ENCODE results near the gene ODF4. TPM values are rescaled to one million over a fixed set of nuclear protein-coding genes. Genes with fewer than 3 reads are reported as not detected.

Gene ODF4
- total and polyA plus RNA-seq, 2 of the 4 experiments (the other 2 are of a cell fraction): not detected

GRCh38 chr17:8369944-8370343, 30.3 kb downstream of the ODF4 start:
- peaks cover 16% of the 10 kb centered on the region for H3K4me1 ChIP-seq (ENCODE audit: control insufficient read depth, insufficient read depth, low read length)
- H3K9me1 ChIP-seq (ENCODE audit: insufficient read depth, low read length): peaks cover 15% of the 10 kb centered on the region
- CTCF ChIA-PET: no interaction called here
- H3K23ac ChIP-seq (ENCODE audit: low read depth, low read length): no peak overlapping the region
- no peak overlapping the region for H3K27ac ChIP-seq (ENCODE audit: insufficient read depth, low read length)
- BruUV-seq (replicated peaks): no TSS peak
- no peaks in the 10 kb centered on the region for H3K27me3 ChIP-seq (ENCODE audit: control insufficient read depth, insufficient read depth, low read length)
- DNase-seq (no peak), ATAC-seq (ENCODE audit: low read depth) (no peak)
- in situ Hi-C loops (cut with MboI; ENCODE audit: low sequenced_read_pairs) (no loop called here), dilution Hi-C loops (cut with HindIII; ENCODE audit: low sequenced_read_pairs, unreplicated experiment) (no loop called here), intact Hi-C loops (cut with micrococcal nuclease) (no loop called here)
- no peak overlapping the region for H2BK15ac ChIP-seq (ENCODE audit: low read depth, low read length)
- H3K4ac ChIP-seq (ENCODE audit: low read depth, low read length): no peak overlapping the region
- H2BK20ac ChIP-seq (ENCODE audit: low read depth, low read length): no peak overlapping the region
- no peak overlapping the region for H2AK5ac ChIP-seq (ENCODE audit: low read depth, low read length)
- no peak overlapping the region for H3K18ac ChIP-seq (ENCODE audit: low read depth, low read length)
- no peak overlapping the region for H2AK9ac ChIP-seq (replicated peaks; ENCODE audit: low read depth, low read length, poor library complexity)
- no peak overlapping the region for H2BK120ac ChIP-seq (ENCODE audit: low read depth, low read length)
- POLR2A ChIA-PET (ENCODE audit: unreplicated experiment): no interaction called here
- no peaks in the 10 kb centered on the region for H3K9me3 ChIP-seq (ENCODE audit: control insufficient read depth, insufficient read depth, low read length)
- H3K4me2 ChIP-seq (ENCODE audit: low read depth, low read length): no peak overlapping the region
- H2BK5ac ChIP-seq (ENCODE audit: low read depth, low read length, poor library complexity, severe bottlenecking): no peak overlapping the region
- TF ChIP-seq RCOR1 (IDR thresholded peaks at IDR 0.05; ENCODE audit: insufficient replicate concordance, low read length) (no peak), RFX5 (IDR thresholded peaks at IDR 0.05; ENCODE audit: low read depth, low read length) (no peak), CHD1 (IDR thresholded peaks at IDR 0.05; ENCODE audit: low read depth, low read length) (no peak), MAZ (IDR thresholded peaks at IDR 0.05; ENCODE audit: borderline replicate concordance, low read depth, low read length) (no peak), FOS (IDR thresholded peaks at IDR 0.05; ENCODE audit: low read depth, low read length) (no peak), BHLHE40 (IDR thresholded peaks at IDR 0.05; ENCODE audit: low read depth, low read length) (no peak), SMC3 (IDR thresholded peaks at IDR 0.05; ENCODE audit: low read depth, low read length) (no peak), NFE2L2 (IDR thresholded peaks at IDR 0.05; ENCODE audit: low read depth, low read length) (no peak), POLR2A (IDR thresholded peaks at IDR 0.05; ENCODE audit: low read depth, low read length) (no peak), CEBPB (IDR thresholded peaks at IDR 0.05; ENCODE audit: low read depth, low read length) (no peak), MAFK (IDR thresholded peaks at IDR 0.05; ENCODE audit: low read depth, low read length) (no peak), MXI1 (IDR thresholded peaks at IDR 0.05; ENCODE audit: borderline replicate concordance, low read depth, low read length) (no peak)
- TF ChIP-seq, protein P1, sequence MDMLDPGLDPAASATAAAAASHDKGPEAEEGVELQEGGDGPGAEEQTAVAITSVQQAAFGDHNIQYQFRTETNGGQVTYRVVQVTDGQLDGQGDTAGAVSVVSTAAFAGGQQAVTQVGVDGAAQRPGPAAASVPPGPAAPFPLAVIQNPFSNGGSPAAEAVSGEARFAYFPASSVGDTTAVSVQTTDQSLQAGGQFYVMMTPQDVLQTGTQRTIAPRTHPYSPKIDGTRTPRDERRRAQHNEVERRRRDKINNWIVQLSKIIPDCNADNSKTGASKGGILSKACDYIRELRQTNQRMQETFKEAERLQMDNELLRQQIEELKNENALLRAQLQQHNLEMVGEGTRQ (IDR thresholded peaks at IDR 0.05; ENCODE audit: low read depth, low read length): no peak
- TF ChIP-seq, protein P2, sequence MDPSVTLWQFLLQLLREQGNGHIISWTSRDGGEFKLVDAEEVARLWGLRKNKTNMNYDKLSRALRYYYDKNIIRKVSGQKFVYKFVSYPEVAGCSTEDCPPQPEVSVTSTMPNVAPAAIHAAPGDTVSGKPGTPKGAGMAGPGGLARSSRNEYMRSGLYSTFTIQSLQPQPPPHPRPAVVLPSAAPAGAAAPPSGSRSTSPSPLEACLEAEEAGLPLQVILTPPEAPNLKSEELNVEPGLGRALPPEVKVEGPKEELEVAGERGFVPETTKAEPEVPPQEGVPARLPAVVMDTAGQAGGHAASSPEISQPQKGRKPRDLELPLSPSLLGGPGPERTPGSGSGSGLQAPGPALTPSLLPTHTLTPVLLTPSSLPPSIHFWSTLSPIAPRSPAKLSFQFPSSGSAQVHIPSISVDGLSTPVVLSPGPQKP (IDR thresholded peaks at IDR 0.05; ENCODE audit: borderline replicate concordance, low read depth, low read length): no peak
- TF ChIP-seq, protein P3, sequence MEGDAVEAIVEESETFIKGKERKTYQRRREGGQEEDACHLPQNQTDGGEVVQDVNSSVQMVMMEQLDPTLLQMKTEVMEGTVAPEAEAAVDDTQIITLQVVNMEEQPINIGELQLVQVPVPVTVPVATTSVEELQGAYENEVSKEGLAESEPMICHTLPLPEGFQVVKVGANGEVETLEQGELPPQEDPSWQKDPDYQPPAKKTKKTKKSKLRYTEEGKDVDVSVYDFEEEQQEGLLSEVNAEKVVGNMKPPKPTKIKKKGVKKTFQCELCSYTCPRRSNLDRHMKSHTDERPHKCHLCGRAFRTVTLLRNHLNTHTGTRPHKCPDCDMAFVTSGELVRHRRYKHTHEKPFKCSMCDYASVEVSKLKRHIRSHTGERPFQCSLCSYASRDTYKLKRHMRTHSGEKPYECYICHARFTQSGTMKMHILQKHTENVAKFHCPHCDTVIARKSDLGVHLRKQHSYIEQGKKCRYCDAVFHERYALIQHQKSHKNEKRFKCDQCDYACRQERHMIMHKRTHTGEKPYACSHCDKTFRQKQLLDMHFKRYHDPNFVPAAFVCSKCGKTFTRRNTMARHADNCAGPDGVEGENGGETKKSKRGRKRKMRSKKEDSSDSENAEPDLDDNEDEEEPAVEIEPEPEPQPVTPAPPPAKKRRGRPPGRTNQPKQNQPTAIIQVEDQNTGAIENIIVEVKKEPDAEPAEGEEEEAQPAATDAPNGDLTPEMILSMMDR (conservative IDR thresholded peaks at IDR 0.05; ENCODE audit: low read depth, low read length): no peak
- H3K14ac ChIP-seq (replicated peaks; ENCODE audit: low read depth, low read length): no peak overlapping the region
- no peaks in the 10 kb centered on the region; the same call in 1 of the 2 replicates for H4K20me1 ChIP-seq (ENCODE audit: insufficient read depth, low read length)
- no peak overlapping the region for H2AFZ ChIP-seq (replicated peaks; ENCODE audit: low read length, poor library complexity)
- WGBS, 2 experiments (ENCODE audit: extremely low coverage in 2 of 2, insufficient read length in 1 of 2): no CpG with 5 or more reads among the region's 8 CpGs
- peaks cover 13% of the 10 kb centered on the region for H3K36me3 ChIP-seq (ENCODE audit: control insufficient read depth, insufficient read depth, low read length)
- no peak overlapping the region for H4K91ac ChIP-seq (ENCODE audit: insufficient read depth, low read depth, low read length)
- H3K4me3 ChIP-seq (ENCODE audit: insufficient read depth, low read depth, low read length): no peak overlapping the region
- H4K8ac ChIP-seq (ENCODE audit: low read depth in 2 of 2, low read length in 2 of 2): no peak overlapping the region
- H3K9ac ChIP-seq (ENCODE audit: low read depth, low read length): no peak overlapping the region
- no peak overlapping the region for H3K56ac ChIP-seq (ENCODE audit: extremely low read depth, insufficient read depth, low read length)
- H3K79me1 ChIP-seq (ENCODE audit: low read depth in 1 of 2, low read length in 2 of 2): peaks cover 5 to 7% of the 10 kb centered on the region in 2 experiments; a peak in 3 of 4 replicates
- no peak overlapping the region for H4K5ac ChIP-seq (ENCODE audit: low read depth, low read length)
